Activated CD8-positive, alpha-beta T cell treated with anti-CD3 and anti-CD28 coated beads, Interleukin-2, amount 10 ng/mL, durations not matched to agents 7 days and 5 days (primary cell): ENCODE data around the gene RNF40. TPM values are rescaled to one million over a fixed set of nuclear protein-coding genes. Genes with fewer than 3 reads are reported as not detected.
A peak's percentile ranks its signal among the peaks of the same experiment; 100 is the strongest.

Experiments used
- ATAC-seq: fragments of 150-1000 bp; cut with Tn5 transposase; one replicate; pipeline ENCODE4 v1.10.0; 2021; ENCODE audit warnings: moderate library complexity
- CTCF ChIA-PET: fragments of 350-600 bp; sonication (Branson Sonifier 250); formaldehyde crosslinking; loops from one replicate; lab custom pipeline; 2021; ENCODE audit warnings: antibody characterized with exemption; lab: Charles Lee
- POLR2A ChIA-PET: fragments of 350-600 bp; sonication (Branson Sonifier 250); formaldehyde crosslinking; loops from one replicate; lab custom pipeline; 2021; ENCODE audit warnings: antibody characterized with exemption; lab: Charles Lee
- DNase-seq: peaks from one replicate; pipeline ENCODE4 v3.0.0-alpha.2; 2020
- H3K27ac Mint-ChIP-seq: one replicate; pipeline ENCODE4 v1.8.0; 2021; ENCODE audit warnings: mild to moderate bottlenecking, mixed read lengths
- H3K27me3 Mint-ChIP-seq: one replicate; pipeline ENCODE4 v1.8.0; 2021; ENCODE audit warnings: low read depth, mixed read lengths
- H3K36me3 Mint-ChIP-seq: one replicate; pipeline ENCODE4 v1.8.0; 2021; ENCODE audit warnings: low read depth, mixed read lengths
- H3K4me1 Mint-ChIP-seq: one replicate; pipeline ENCODE4 v1.8.0; 2021; ENCODE audit warnings: low read depth, mixed read lengths
- H3K4me3 Mint-ChIP-seq: one replicate; pipeline ENCODE4 v1.8.0; 2021; ENCODE audit warnings: mild to moderate bottlenecking, mixed read lengths
- H3K9me3 Mint-ChIP-seq: one replicate; pipeline ENCODE4 v1.8.0; 2022; ENCODE audit warnings: mixed read lengths; ENCODE audit not compliant: insufficient read depth
- total RNA-seq, 2 experiments: library from RNA; stranded (reverse); gene quantifications; one replicate each; pipeline ENCODE4 v1.2.3, GENCODE V29; 2021

RNF40 gene
- total RNA-seq, 2 experiments from 2014 or later = 100 to 102 TPM

GRCh38 chr16:30786115-30786935 lies 24.2 kb downstream of the RNF40 start:
- H3K36me3 Mint-ChIP-seq = peaks cover 3% of the 10 kb centered on the region

GRCh38 chr16:30786936-30787612 lies 25.0 kb downstream of the RNF40 start, which contains the start of gene ZNF629:
TSS of gene ZNF629 (minus strand) at chr16:30787205. CDS start at chr16:30784482, 2,723 bp downstream.
- ATAC-seq = peak; percentile 55
- Mint-ChIP-seq H3K36me3 (peaks cover 3% of the 10 kb centered on the region), H3K4me3 (peak within 1 kb of the TSS; percentile 76), H3K27ac (no peak within 1 kb of the TSS), H3K9me3 (no peaks in the 10 kb centered on the region), H3K27me3 (peaks cover 9% of the 10 kb centered on the region), H3K4me1 (peaks cover 10% of the 10 kb centered on the region)
- ChIA-PET CTCF (interaction anchor here (0.7 kb wide), 1 partner anchor 28 kb away, joined by 3 read pairs; no protein-coding TSS in a partner anchor), POLR2A (no interaction called here)
- no peak for DNase-seq

More at GRCh38 chr16:30786115-30786935, 24.2 kb downstream of the RNF40 start:
- DNase-seq = no peak
- ChIA-PET POLR2A (no interaction called here), CTCF (no interaction called here)
- peak; percentile 70 for ATAC-seq
- Mint-ChIP-seq H3K27ac (no peak overlapping the region), H3K4me3 (peak overlapping the region; percentile 59), H3K4me1 (peaks cover 10% of the 10 kb centered on the region), H3K9me3 (no peaks in the 10 kb centered on the region), H3K27me3 (peaks cover 9% of the 10 kb centered on the region)

DNA sequence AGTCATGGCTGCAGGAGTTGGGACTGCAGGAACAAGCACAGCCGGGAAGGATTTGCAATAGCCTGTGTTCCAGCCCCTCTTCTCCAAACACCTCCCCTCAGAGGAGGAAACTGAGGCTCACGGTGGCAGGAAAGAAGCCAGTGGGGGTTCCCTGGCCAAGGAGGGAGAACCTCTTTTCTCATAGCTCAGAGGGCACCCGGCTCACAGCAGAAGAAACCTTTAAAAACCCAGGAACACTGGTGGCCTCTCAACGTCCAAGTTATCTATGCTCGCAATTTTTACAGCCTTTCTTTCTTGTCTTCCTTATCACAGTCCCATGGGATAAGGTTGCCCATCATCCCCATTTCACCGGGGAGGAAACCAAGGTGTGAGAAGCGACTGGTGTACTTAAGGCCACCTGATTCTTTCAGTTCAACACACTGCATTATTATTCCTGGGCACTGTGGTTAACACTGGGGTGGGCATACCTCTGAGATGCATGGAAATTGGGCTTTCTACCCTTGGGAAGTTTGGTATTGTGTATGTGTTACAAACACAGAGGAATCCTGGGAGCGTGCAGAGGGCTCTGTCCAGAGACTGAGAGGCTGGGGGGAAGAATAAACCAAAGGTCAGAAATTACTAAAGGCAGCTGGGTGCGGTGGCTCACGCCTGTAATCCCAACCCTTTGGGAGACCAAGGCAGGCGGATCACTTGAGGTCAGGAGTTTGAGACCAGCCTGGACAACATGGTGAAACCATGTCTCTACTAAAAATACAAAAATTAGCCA lies 25.7 kb downstream of the RNF40 start:
- Mint-ChIP-seq H3K4me3 (peak overlapping the region; percentile 76), H3K9me3 (no peaks in the 10 kb centered on the region), H3K36me3 (peaks cover 3% of the 10 kb centered on the region), H3K27ac (no peak overlapping the region), H3K4me1 (peaks cover 10% of the 10 kb centered on the region), H3K27me3 (peaks cover 9% of the 10 kb centered on the region)
- no peak for DNase-seq
- ATAC-seq = no peak
- ChIA-PET CTCF (interaction anchor here (0.7 to 1.3 kb wide), 2 partner anchors 27 kb away, joined by 3 read pairs; no protein-coding TSS in a partner anchor), POLR2A (no interaction called here)

DNA sequence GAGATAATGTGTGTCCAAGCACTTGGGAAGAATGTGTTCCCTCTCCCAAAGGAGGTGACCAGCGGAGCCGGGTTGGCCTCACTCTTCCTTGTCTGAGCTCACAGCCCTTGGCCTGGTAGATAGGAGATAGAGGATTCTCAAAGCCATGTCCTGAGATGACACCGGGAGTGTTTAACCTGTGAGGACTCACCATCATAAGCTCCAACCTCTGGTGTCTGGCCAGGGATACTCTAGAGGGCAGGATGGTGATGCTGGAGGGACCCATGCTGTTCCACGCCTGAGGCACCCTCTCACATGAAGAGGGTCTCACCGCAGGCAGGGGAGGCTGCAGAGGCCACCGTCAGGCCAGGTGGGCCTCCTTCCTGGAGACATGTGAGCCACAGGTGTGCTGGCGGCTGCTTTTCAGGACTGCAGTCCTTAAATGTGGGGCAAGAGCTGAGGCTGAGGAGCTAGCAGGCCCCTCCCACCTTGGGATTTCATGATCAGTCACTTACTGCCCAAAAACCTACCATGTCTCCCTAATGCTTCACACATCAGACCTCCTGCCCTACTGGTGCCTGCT lies 31.5 kb downstream of the RNF40 start:
- no peaks in the 10 kb centered on the region for H3K4me1 Mint-ChIP-seq
- no peak overlapping the region for H3K27ac Mint-ChIP-seq
- POLR2A ChIA-PET = interaction anchor here (0.5 to 1.2 kb wide), 2 partner anchors 9 to 107 kb away, joined by 3 to 5 read pairs; no protein-coding TSS in a partner anchor

DNA sequence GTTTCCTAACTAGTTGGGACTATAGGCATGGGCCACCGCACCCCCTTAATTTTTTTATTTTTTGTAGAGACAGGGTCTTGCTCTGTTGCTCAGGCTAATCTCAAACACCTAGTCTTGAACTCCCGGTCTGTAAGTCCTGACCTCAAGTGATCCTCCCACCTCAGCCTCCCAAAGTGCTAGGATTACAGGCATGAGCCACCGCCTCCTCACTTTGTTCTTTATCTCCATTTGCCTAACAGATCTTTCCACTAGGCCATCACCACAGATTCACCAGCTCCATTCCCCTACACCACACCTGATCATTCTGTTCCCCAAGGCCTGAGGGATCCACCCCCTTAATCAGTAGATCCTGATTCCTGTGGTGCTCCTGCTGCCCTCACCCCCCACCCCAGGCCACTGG lies 32.5 kb downstream of the RNF40 start:
- POLR2A ChIA-PET = interaction anchor here (0.8 kb wide), 1 partner anchor 9 kb away, joined by 3 read pairs; no protein-coding TSS in a partner anchor
- no peak overlapping the region for H3K27ac Mint-ChIP-seq
- H3K27me3 Mint-ChIP-seq = no peaks in the 10 kb centered on the region
- CTCF ChIA-PET = no interaction called here
- H3K4me1 Mint-ChIP-seq = no peaks in the 10 kb centered on the region
- no peaks in the 10 kb centered on the region for H3K9me3 Mint-ChIP-seq
- no peak for ATAC-seq
- DNase-seq = no peak
- no peaks in the 10 kb centered on the region for H3K36me3 Mint-ChIP-seq
- H3K4me3 Mint-ChIP-seq = no peak overlapping the region

More for the DNA sequence above, 31.5 kb downstream of the RNF40 start:
- no peaks in the 10 kb centered on the region for H3K9me3 Mint-ChIP-seq
- H3K36me3 Mint-ChIP-seq = no peaks in the 10 kb centered on the region
- H3K4me3 Mint-ChIP-seq = no peak overlapping the region
- no peaks in the 10 kb centered on the region for H3K27me3 Mint-ChIP-seq
- no peak for ATAC-seq
- CTCF ChIA-PET = interaction anchor here (1.1 to 1.6 kb wide), 4 partner anchors 9 to 157 kb away, joined by 4 to 6 read pairs (median 4); no protein-coding TSS in a partner anchor
- DNase-seq = no peak

DNA sequence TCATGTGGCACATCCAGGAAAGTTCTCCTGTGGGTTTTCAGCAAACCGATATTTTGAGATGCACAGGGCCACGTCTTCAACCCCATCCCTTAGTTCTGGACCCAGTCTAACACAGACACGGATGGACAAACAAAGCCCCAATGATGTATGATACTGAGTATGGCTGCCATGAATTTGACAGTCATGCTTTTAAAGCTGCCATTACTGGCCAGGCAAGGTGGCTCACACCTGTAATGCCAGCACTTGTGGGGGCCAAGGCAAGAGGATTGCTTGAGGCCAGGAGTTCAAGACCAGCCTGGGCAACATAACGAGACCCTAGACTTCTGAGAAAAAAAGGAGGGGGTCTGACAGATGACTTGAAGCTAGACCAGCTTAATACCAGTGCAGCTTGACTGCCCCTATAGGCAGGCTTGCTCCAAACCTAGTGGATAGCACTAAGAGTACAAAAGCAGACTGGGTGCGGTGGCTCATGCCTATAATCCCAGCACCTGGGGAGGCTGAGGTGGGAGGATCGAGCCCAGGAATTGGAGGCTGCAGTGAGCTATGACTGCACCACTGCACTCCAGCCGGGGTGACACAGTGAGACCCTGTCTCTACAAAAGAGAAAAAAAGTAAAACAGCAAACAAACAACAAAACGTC lies 35.7 kb downstream of the RNF40 start:
- Mint-ChIP-seq H3K36me3 (no peaks in the 10 kb centered on the region), H3K9me3 (no peaks in the 10 kb centered on the region), H3K4me1 (peaks cover 7% of the 10 kb centered on the region), H3K4me3 (no peak overlapping the region), H3K27ac (no peak overlapping the region), H3K27me3 (peaks cover 2% of the 10 kb centered on the region)
- no peak for DNase-seq
- ATAC-seq = peak; percentile 60
- ChIA-PET POLR2A (no interaction called here), CTCF (interaction anchor here (0.9 to 3.4 kb wide), 6 partner anchors 8 to 144 kb away, joined by 3 to 15 read pairs (median 5); no protein-coding TSS in a partner anchor)

GRCh38 chr16:30802936-30803335 lies 40.8 kb downstream of the RNF40 start:
- ChIA-PET POLR2A (interaction anchor here (0.7 to 1.2 kb wide), 3 partner anchors 11 to 71 kb away, joined by 3 read pairs; no protein-coding TSS in a partner anchor), CTCF (interaction anchor here (0.9 to 1.6 kb wide), 5 partner anchors 10 to 99 kb away, joined by 3 to 13 read pairs (median 4); no protein-coding TSS in a partner anchor)
- Mint-ChIP-seq H3K27me3 (peaks cover 8% of the 10 kb centered on the region), H3K4me1 (peaks cover 29% of the 10 kb centered on the region), H3K9me3 (no peaks in the 10 kb centered on the region), H3K36me3 (no peaks in the 10 kb centered on the region), H3K4me3 (no peak overlapping the region), H3K27ac (peak overlapping the region; percentile 10)
- DNase-seq (peak; percentile 42), ATAC-seq (peak; percentile 52)

DNA sequence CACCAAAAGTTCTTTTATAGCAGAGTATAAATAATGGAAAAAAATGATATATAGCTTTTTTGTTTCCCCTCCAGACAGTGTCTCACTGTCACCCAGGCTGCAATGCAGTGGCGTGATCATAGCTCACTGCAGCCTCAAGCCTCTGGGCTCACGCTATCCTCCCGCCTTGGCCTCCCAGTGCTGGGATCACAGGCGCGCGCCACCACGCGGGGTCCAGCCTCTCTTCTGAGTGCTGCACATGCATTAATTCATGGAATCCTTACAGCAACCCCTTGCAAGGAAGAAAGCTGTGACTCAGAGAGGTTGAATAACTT lies 42.9 kb downstream of the RNF40 start:
- no peaks in the 10 kb centered on the region for H3K9me3 Mint-ChIP-seq
- DNase-seq (no peak), ATAC-seq (peak; percentile 12)
- no peaks in the 10 kb centered on the region for H3K36me3 Mint-ChIP-seq
- ChIA-PET CTCF (interaction anchor here (1.2 to 3.3 kb wide), 7 partner anchors 8 to 70 kb away, joined by 4 to 47 read pairs (median 5); no protein-coding TSS in a partner anchor), POLR2A (interaction anchor here (0.7 to 2.0 kb wide), 8 partner anchors 9 to 546 kb away, joined by 3 to 10 read pairs (median 3); partner anchors contain the start of gene PHKG2)
- peak overlapping the region; percentile 28 for H3K27ac Mint-ChIP-seq
- H3K4me1 Mint-ChIP-seq = peaks cover 29% of the 10 kb centered on the region
- peaks cover 11% of the 10 kb centered on the region for H3K27me3 Mint-ChIP-seq
- H3K4me3 Mint-ChIP-seq = peak overlapping the region; percentile 57

GRCh38 chr16:30805370-30806169 lies 43.4 kb downstream of the RNF40 start:
- Mint-ChIP-seq H3K36me3 (no peaks in the 10 kb centered on the region), H3K27ac (peak overlapping the region; percentile 28), H3K27me3 (peaks cover 9% of the 10 kb centered on the region), H3K9me3 (no peaks in the 10 kb centered on the region), H3K4me1 (peaks cover 29% of the 10 kb centered on the region), H3K4me3 (peak overlapping the region; percentile 57)
- ATAC-seq (peak; percentile 71), DNase-seq (peak; percentile 34)
- ChIA-PET POLR2A (interaction anchor here (0.7 to 2.0 kb wide), 8 partner anchors 9 to 546 kb away, joined by 3 to 10 read pairs (median 3); partner anchors contain the start of gene PHKG2), CTCF (interaction anchor here (1.2 to 3.3 kb wide), 7 partner anchors 8 to 69 kb away, joined by 4 to 47 read pairs (median 5); no protein-coding TSS in a partner anchor)

GRCh38 chr16:30808146-30808545 lies 46.0 kb downstream of the RNF40 start:
- CTCF ChIA-PET = interaction anchor here (0.8 to 0.9 kb wide), 2 partner anchors 33 to 94 kb away, joined by 3 read pairs; no protein-coding TSS in a partner anchor
- no peak overlapping the region for H3K27ac Mint-ChIP-seq
- ATAC-seq = no peak
- peaks cover 18% of the 10 kb centered on the region for H3K4me1 Mint-ChIP-seq
- H3K4me3 Mint-ChIP-seq = no peak overlapping the region
- no peaks in the 10 kb centered on the region for H3K36me3 Mint-ChIP-seq
- no peak for DNase-seq
- H3K9me3 Mint-ChIP-seq = no peaks in the 10 kb centered on the region
- H3K27me3 Mint-ChIP-seq = peaks cover 13% of the 10 kb centered on the region
- POLR2A ChIA-PET = no interaction called here
